Ishikawa (cell line): ENCODE results near the gene CHN2.

Source experiments
- CEBPB ChIP-seq: IDR thresholded peaks from 2 replicates; pipeline ENCODE4 v1.6.1; 2012
- EP300 ChIP-seq: IDR thresholded peaks from 2 replicates; pipeline ENCODE4 v1.6.1; 2012; ENCODE audit warnings: borderline replicate concordance
- FOXM1 ChIP-seq: IDR thresholded peaks from 2 replicates; pipeline ENCODE4 v1.6.1; 2012; ENCODE audit warnings: low read depth, borderline replicate concordance
- MAX ChIP-seq: IDR thresholded peaks from 2 replicates; pipeline ENCODE4 v1.6.1; 2012
- NFIC ChIP-seq: IDR thresholded peaks from 2 replicates; pipeline ENCODE4 v1.6.1; 2012
- RAD21 ChIP-seq: IDR thresholded peaks from 2 replicates; pipeline ENCODE4 v1.6.1; 2012; ENCODE audit warnings: low read depth
- REST ChIP-seq: IDR thresholded peaks from 2 replicates; pipeline ENCODE4 v1.6.1; 2012; ENCODE audit warnings: low read depth, mild to moderate bottlenecking
- TAF1 ChIP-seq: IDR thresholded peaks from 2 replicates; pipeline ENCODE4 v1.6.1; 2012; ENCODE audit warnings: low read depth, mild to moderate bottlenecking
- TCF12 ChIP-seq: IDR thresholded peaks from 2 replicates; pipeline ENCODE4 v1.6.1; 2012; ENCODE audit warnings: low read depth
- TEAD4 ChIP-seq: IDR thresholded peaks from 2 replicates; pipeline ENCODE4 v1.6.1; 2012
- USF1 ChIP-seq: IDR thresholded peaks from 2 replicates; pipeline ENCODE4 v1.6.1; 2012
- YY1 ChIP-seq: IDR thresholded peaks from 2 replicates; pipeline ENCODE4 v1.6.1; 2012; ENCODE audit warnings: low read depth
- ZBTB7A ChIP-seq: IDR thresholded peaks from 2 replicates; pipeline ENCODE4 v1.6.1; 2012; ENCODE audit warnings: low read depth

Gene CHN2

GRCh38 chr7:29342761-29343160, 148.2 kb downstream of the CHN2 start:
- TF ChIP-seq TCF12, result no peak

GRCh38 chr7:29343399-29343798, 148.8 kb downstream of the CHN2 start:
- TF ChIP-seq TEAD4 (no peak), YY1 (no peak), FOXM1 (no peak), REST (no peak), TAF1 (no peak)

- TF ChIP-seq REST (peak; percentile 57; the same call in 1 of the 2 replicates), TAF1 (no peak)
Observed at GRCh38 chr7:29344334-29344978, 149.9 kb downstream of the CHN2 start.

- TF ChIP-seq MAX (no peak), YY1 (0 out of 2 replicates have a peak, but pooled peaks have one; percentile 21), RAD21 (peak; percentile 85)
Observed at GRCh38 chr7:29345590-29345989, 151.0 kb downstream of the CHN2 start.

GRCh38 chr7:29346231-29346978, 151.8 kb downstream of the CHN2 start:
- TF ChIP-seq TAF1 (no peak), ZBTB7A (no peak), TEAD4 (peak; percentile 94), CEBPB (0 out of 2 replicates have a peak, but pooled peaks have one; percentile 21), MAX (peak; percentile 52), EP300 (peak; percentile 80), NFIC (peak; percentile 90), USF1 (no peak), FOXM1 (peak; percentile 83), TCF12 (peak; percentile 85)

GRCh38 chr7:29349362-29349761, 154.8 kb downstream of the CHN2 start:
- TF ChIP-seq ZBTB7A, result no peak
- no peak for TF ChIP-seq TAF1
- TF ChIP-seq RAD21, result no peak
- TF ChIP-seq YY1, result no peak
- TF ChIP-seq EP300, result no peak
- TF ChIP-seq MAX, result no peak
- no peak for TF ChIP-seq TEAD4
- TF ChIP-seq CEBPB, result no peak
- TF ChIP-seq TCF12, result no peak
- no peak for TF ChIP-seq REST
- no peak for TF ChIP-seq USF1
- TF ChIP-seq NFIC, result no peak
